HCT116 (cell line): ENCODE measurements around the gene SLC4A4. TPM values are rescaled to one million over a fixed set of nuclear protein-coding genes. Genes with fewer than 3 reads are reported as not detected.

Source experiments
- ATAC-seq: fragments of 200-7000 bp; cut with Tn5 transposase; 2 replicates; pipeline ENCODE4 v1.9.1; 2020; ENCODE audit warnings: mild to moderate bottlenecking, moderate library complexity
- BruUV-seq: library from RNA; stranded (reverse); fragments of 400-500 nt; replicated peaks from 2 replicates; lab custom pipeline; 2021; lab: Mats Ljungman, UMichigan
- CTCF ChIA-PET: fragments of 300-600 bp; sonication (Branson Sonifier 250); formaldehyde crosslinking; loops from one replicate; lab custom pipeline; 2021; ENCODE audit warnings: antibody characterized with exemption; lab: Charles Lee
- POLR2A ChIA-PET: fragments of 300-600, 350-600 bp; sonication (Branson Sonifier 250); formaldehyde crosslinking; loops from one replicate; lab custom pipeline; 2021; ENCODE audit warnings: antibody characterized with exemption; lab: Charles Lee
- RAD21 ChIA-PET, 2 experiments: fragments of 300-600 bp; sonication (Branson Sonifier 250); formaldehyde crosslinking; loops; one replicate each; lab custom pipeline; 2023; ENCODE audit warnings: low total read pairs in 2 of 2; ENCODE audit not compliant: uncharacterized antibody in 2 of 2, unreplicated experiment in 2 of 2, low non-redundant PET in 1 of 2; lab: Charles Lee
- DNase-seq: peaks from one replicate; pipeline ENCODE4 v3.0.0-alpha.2; 2010; ENCODE audit warnings: low read depth, low spot score
- H2AFZ ChIP-seq: fragments of 200-600 bp; shearing (Covaris generic), sonication (generic); 2 replicates; pipeline ENCODE4 v1.6.1; 2017; ENCODE audit warnings: low read depth, mixed run types, mixed read lengths, antibody characterized with exemption, low read length; ENCODE audit not compliant: poor library complexity, severe bottlenecking
- H3K27ac ChIP-seq: 2 replicates; pipeline ENCODE4 v1.5.1; 2012; ENCODE audit warnings: low read depth, low read length
- H3K27me3 ChIP-seq: fragments of 200-600 bp; sonication (generic); 2 replicates; pipeline ENCODE4 v1.6.1; 2016; ENCODE audit warnings: mixed run types, low read length, mixed read lengths; ENCODE audit not compliant: insufficient read depth
- H3K36me3 ChIP-seq, 2 experiments: fragments of 200-500 bp in 1 of 2; fragments of 200-600 bp in 1 of 2; sonication (Bioruptor generic) in 1 of 2; sonication (generic) in 1 of 2; 2 replicates each; pipeline versions ENCODE4 v1.5.1 to v1.6.1; 2014 to 2016; ENCODE audit warnings: low read length in 2 of 2, inconsistent platforms in 1 of 2, mixed read lengths in 1 of 2, mixed run types in 1 of 2; ENCODE audit not compliant: insufficient read depth in 2 of 2, control insufficient read depth in 1 of 2
- H3K4me1 ChIP-seq, 2 experiments: fragments of 200-600 bp in 1 of 2; sonication (generic) in 1 of 2; 2 replicates each; pipeline versions ENCODE4 v1.5.1 to v1.6.1; 2012 to 2017; ENCODE audit warnings: low read length in 2 of 2, inconsistent platforms in 1 of 2, mild to moderate bottlenecking in 1 of 2, mixed read lengths in 1 of 2, mixed run types in 1 of 2, moderate library complexity in 1 of 2; ENCODE audit not compliant: insufficient read depth in 2 of 2, control insufficient read depth in 1 of 2
- H3K4me2 ChIP-seq: fragments of 200-600 bp; sonication (generic); 2 replicates; pipeline ENCODE4 v1.6.1; 2017; ENCODE audit warnings: mixed run types, low read length, mixed read lengths
- H3K4me3 ChIP-seq, 2 experiments: fragments of 200-600 bp in 1 of 2; sonication (generic) in 1 of 2; replicated peaks in 1 of 2; 2 replicates each; pipeline ENCODE4 v1.5.1; 2011 to 2016; ENCODE audit warnings: low read length in 2 of 2, control low read depth in 1 of 2, low read depth in 1 of 2, mild to moderate bottlenecking in 1 of 2, mixed read lengths in 1 of 2, mixed run types in 1 of 2
- H3K79me2 ChIP-seq: fragments of 200-600 bp; sonication (generic); 2 replicates; pipeline ENCODE4 v1.6.1; 2017; ENCODE audit warnings: mild to moderate bottlenecking, mixed run types, low read length, moderate library complexity, mixed read lengths; ENCODE audit not compliant: insufficient read depth
- H3K9ac ChIP-seq: fragments of 200-600 bp; sonication (generic); 2 replicates; pipeline ENCODE4 v1.6.1; 2016; ENCODE audit warnings: low read length, mixed read lengths
- H3K9me2 ChIP-seq: fragments of 200-600 bp; sonication (generic), shearing (Covaris generic); 2 replicates; pipeline ENCODE4 v1.6.1; 2017; ENCODE audit warnings: mixed run types, mild to moderate bottlenecking, moderate library complexity; ENCODE audit not compliant: insufficient read depth
- H3K9me3 ChIP-seq, 2 experiments: fragments of 200-500 bp in 1 of 2; fragments of 200-600 bp in 1 of 2; sonication (Bioruptor generic) in 1 of 2; sonication (generic) in 1 of 2; 2 replicates each; pipeline ENCODE4 v1.6.1; 2014 to 2017; ENCODE audit warnings: low read length in 2 of 2, mixed read lengths in 2 of 2, inconsistent platforms in 1 of 2, low read depth in 1 of 2, mild to moderate bottlenecking in 1 of 2, mixed run types in 1 of 2, moderate library complexity in 1 of 2; ENCODE audit not compliant: control insufficient read depth in 1 of 2, insufficient read depth in 1 of 2
- H4K20me1 ChIP-seq: fragments of 200-600 bp; sonication (generic), shearing (Covaris generic); 2 replicates; pipeline ENCODE4 v1.6.1; 2017; ENCODE audit warnings: mixed run types, mild to moderate bottlenecking, moderate library complexity; ENCODE audit not compliant: insufficient read depth
- CBX3 ChIP-seq: IDR thresholded peaks from 2 replicates; pipeline ENCODE4 v1.6.1; 2012; ENCODE audit warnings: low read depth
- CEBPB ChIP-seq: IDR thresholded peaks from 2 replicates; pipeline ENCODE4 v1.6.1; 2012; ENCODE audit warnings: low read depth
- EGR1 ChIP-seq: IDR thresholded peaks from 2 replicates; pipeline ENCODE4 v1.6.1; 2012; ENCODE audit warnings: low read depth
- ELF1 ChIP-seq: IDR thresholded peaks from 2 replicates; pipeline ENCODE4 v1.6.1; 2012; ENCODE audit warnings: low read depth, borderline replicate concordance
- EZH2 ChIP-seq: fragments of 200-600 bp; sonication (generic); IDR thresholded peaks from 2 replicates; pipeline ENCODE4 v1.6.1; 2017; ENCODE audit warnings: antibody characterized with exemption, mixed run types
- EZH2phosphoT487 ChIP-seq: fragments of 200-600 bp; IDR thresholded peaks from 2 replicates; pipeline ENCODE4 v1.6.1; 2018; ENCODE audit warnings: antibody characterized with exemption, borderline replicate concordance
- FOSL1 ChIP-seq: IDR thresholded peaks from 2 replicates; pipeline ENCODE4 v1.6.1; 2012; ENCODE audit warnings: low read depth
- JUND ChIP-seq: IDR thresholded peaks from 2 replicates; pipeline ENCODE4 v1.6.1; 2012
- POLR2AphosphoS5 ChIP-seq: IDR thresholded peaks from 2 replicates; pipeline ENCODE4 v1.6.1; 2011; ENCODE audit warnings: mild to moderate bottlenecking, low read depth, low read length, moderate library complexity
- RAD21 ChIP-seq: IDR thresholded peaks from 2 replicates; pipeline ENCODE4 v1.6.1; 2012; ENCODE audit warnings: low read depth, mild to moderate bottlenecking
- REST ChIP-seq: IDR thresholded peaks from 2 replicates; pipeline ENCODE4 v1.6.1; 2012; ENCODE audit warnings: low read depth
- SP1 ChIP-seq: IDR thresholded peaks from 2 replicates; pipeline ENCODE4 v1.6.1; 2012; ENCODE audit warnings: low read depth
- SRF ChIP-seq: IDR thresholded peaks from 2 replicates; pipeline ENCODE4 v1.6.1; 2012; ENCODE audit warnings: low read depth
- YY1 ChIP-seq: IDR thresholded peaks from 2 replicates; pipeline ENCODE4 v1.6.1; 2011; ENCODE audit warnings: low read length, low read depth, moderate library complexity, mild to moderate bottlenecking; ENCODE audit not compliant: insufficient replicate concordance; ENCODE audit errors: extremely low read depth
- ZFX ChIP-seq: fragments of 450-650 bp; IDR thresholded peaks from 2 replicates; pipeline ENCODE4 v1.6.1; 2017
- ZNF274 ChIP-seq: fragments of 200-500 bp; sonication (Bioruptor generic); IDR thresholded peaks from 2 replicates; pipeline ENCODE4 v1.6.1; 2014; ENCODE audit warnings: mild to moderate bottlenecking, low read depth, low read length, inconsistent platforms
- intact Hi-C: fragments of 100-400 bp; cut with micrococcal nuclease; formaldehyde crosslinking; loops from 2 replicates; pipeline ENCODE4 v1.10.0; 2022
- total RNA-seq: library from RNA; stranded (reverse); gene quantifications from one replicate; pipeline ENCODE4 v1.2.1, GENCODE V29; 2021; ENCODE audit not compliant: unreplicated experiment
- TF ChIP-seq, protein P1 (sequence below): IDR thresholded peaks from 2 replicates; pipeline ENCODE4 v1.6.1; 2012

SLC4A4 gene
- total RNA-seq, 1 experiment from 2014 or later: 0.30 TPM

DNA sequence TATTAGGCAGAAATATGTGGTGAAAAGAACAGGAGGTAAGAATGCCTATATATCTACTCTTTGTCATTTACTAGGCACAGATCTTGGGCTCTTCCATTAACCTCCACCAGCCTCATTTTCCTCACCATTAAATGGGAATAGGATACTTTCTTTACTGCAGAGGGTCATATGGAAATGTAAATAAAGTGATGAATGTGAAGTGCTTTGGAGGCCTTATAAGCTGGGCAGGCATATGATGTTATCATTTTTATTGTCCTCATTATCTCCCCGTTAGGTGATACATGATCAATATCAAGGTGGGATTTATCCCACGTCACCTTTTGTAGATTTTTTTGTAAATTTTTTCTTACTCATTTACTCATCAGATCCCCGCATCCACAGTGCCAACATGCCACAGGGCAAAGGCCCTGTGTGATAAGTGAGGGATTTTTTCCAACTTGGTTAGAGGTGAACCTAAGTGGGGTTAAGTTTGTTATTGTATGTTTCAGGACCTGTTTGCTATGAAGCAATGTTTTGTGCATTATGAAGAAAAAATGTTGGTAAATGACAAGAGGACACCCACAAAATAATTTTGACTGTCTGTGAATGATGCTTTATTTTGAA, 107.8 kb downstream of the SLC4A4 start:
- no peaks in the 10 kb centered on the region for H3K4me1 ChIP-seq
- no peak overlapping the region for H3K9ac ChIP-seq
- no peaks in the 10 kb centered on the region for H4K20me1 ChIP-seq
- BruUV-seq: no TSS peak
- DNase-seq (no peak), ATAC-seq (no peak)
- H2AFZ ChIP-seq: no peak overlapping the region
- ChIA-PET POLR2A (no interaction called here), CTCF (no interaction called here), RAD21 (no interaction called here)
- no peaks in the 10 kb centered on the region for H3K36me3 ChIP-seq
- intact Hi-C loops: no loop called here
- H3K4me2 ChIP-seq: no peak overlapping the region
- H3K27ac ChIP-seq: no peak overlapping the region
- no peaks in the 10 kb centered on the region for H3K9me2 ChIP-seq
- no peak overlapping the region for H3K4me3 ChIP-seq
- no peak for TF ChIP-seq CEBPB
- no peak for TF ChIP-seq ELF1
- TF ChIP-seq, protein P1, sequence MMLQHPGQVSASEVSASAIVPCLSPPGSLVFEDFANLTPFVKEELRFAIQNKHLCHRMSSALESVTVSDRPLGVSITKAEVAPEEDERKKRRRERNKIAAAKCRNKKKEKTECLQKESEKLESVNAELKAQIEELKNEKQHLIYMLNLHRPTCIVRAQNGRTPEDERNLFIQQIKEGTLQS: no peak
- TF ChIP-seq EGR1: no peak
- no peak for TF ChIP-seq YY1
- TF ChIP-seq EZH2: no peak
- no peak for TF ChIP-seq ZFX
- TF ChIP-seq REST: no peak
- no peak for TF ChIP-seq CBX3
- no peak for TF ChIP-seq FOSL1
- no peak for TF ChIP-seq JUND
- TF ChIP-seq ZNF274: no peak
- TF ChIP-seq EZH2phosphoT487: no peak
- TF ChIP-seq RAD21: no peak
- TF ChIP-seq SP1: no peak
- TF ChIP-seq POLR2AphosphoS5: no peak
- no peak for TF ChIP-seq SRF
- no peaks in the 10 kb centered on the region for H3K79me2 ChIP-seq
- peaks cover 3% of the 10 kb centered on the region; the same call in 1 of the 2 replicates for H3K27me3 ChIP-seq
- no peaks in the 10 kb centered on the region for H3K9me3 ChIP-seq
